ENCODE data around the gene ST3GAL6. TPM values are rescaled to one million over a fixed set of nuclear protein-coding genes. Genes with fewer than 3 reads are reported as not detected.

The ST3GAL6 gene
- total and polyA plus RNA-seq, 2 of the 13 experiments (the other 11 are each of a cell fraction or from before 2014, with no cell fraction given) = 17.5 to 23.2 TPM

DNA sequence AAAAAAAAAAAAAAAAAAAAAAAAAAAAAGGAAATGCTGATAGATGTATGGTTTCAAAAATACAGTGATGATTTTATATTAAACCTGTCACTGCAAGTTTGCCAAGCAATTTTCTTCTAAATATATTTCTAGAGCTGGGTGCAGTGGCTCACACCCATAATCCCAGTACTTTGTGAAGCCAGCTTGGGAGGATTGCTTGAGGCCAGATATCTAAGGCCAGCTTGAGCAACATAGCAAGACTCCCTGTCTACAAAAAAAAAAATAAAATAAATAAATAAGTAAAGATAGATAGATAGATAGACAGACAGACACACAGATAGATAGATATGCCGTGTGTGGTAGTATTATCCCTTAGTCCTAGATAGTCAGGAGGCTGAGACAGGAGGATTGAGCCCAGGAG, 41.4 kb upstream of the ST3GAL6 start:
- TF ChIP-seq ATF3 (CRISPR knock-in tag; IDR thresholded peaks at IDR 0.05) = no peak
- TF ChIP-seq TCF12 (IDR thresholded peaks at IDR 0.05) = no peak
- TF ChIP-seq TCF12 (CRISPR knock-in tag; IDR thresholded peaks at IDR 0.05) = no peak
- TF ChIP-seq MNT (IDR thresholded peaks at IDR 0.05) = no peak
- TF ChIP-seq, protein P1, sequence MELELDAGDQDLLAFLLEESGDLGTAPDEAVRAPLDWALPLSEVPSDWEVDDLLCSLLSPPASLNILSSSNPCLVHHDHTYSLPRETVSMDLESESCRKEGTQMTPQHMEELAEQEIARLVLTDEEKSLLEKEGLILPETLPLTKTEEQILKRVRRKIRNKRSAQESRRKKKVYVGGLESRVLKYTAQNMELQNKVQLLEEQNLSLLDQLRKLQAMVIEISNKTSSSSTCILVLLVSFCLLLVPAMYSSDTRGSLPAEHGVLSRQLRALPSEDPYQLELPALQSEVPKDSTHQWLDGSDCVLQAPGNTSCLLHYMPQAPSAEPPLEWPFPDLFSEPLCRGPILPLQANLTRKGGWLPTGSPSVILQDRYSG (CRISPR knock-in tag; IDR thresholded peaks at IDR 0.05) = no peak
- no peak for TF ChIP-seq RBM39 (IDR thresholded peaks at IDR 0.05; ENCODE audit: low read depth, low read length, poor library complexity, severe bottlenecking)
- no peak for TF ChIP-seq ZSCAN25 (CRISPR knock-in tag; IDR thresholded peaks at IDR 0.05)
- TF ChIP-seq ZNF557 (CRISPR knock-in tag; IDR thresholded peaks at IDR 0.05) = no peak
- TF ChIP-seq MLX (CRISPR knock-in tag; IDR thresholded peaks at IDR 0.05) = no peak
- ATAC-seq (no peak), DNase-seq (ENCODE audit: low spot score) (no peak), FAIRE-seq (no peak)
- Histone ChIP-seq H3K9ac (ENCODE audit: insufficient read depth, low read depth, low read length) (no peak overlapping the region), H3K36me3 (replicated peaks in 1 of 2; ENCODE audit: control insufficient read depth in 1 of 2, insufficient read depth in 2 of 2, low read length in 2 of 2) (no peaks in the 10 kb centered on the region), H3K4me3 (replicated peaks in 1 of 3; ENCODE audit: insufficient read depth in 1 of 3, low read depth in 2 of 3, low read length in 3 of 3) (no peak overlapping the region), H3K4me1 (ENCODE audit: insufficient read depth, low read length) (no peaks in the 10 kb centered on the region), H3K4me2 (ENCODE audit: low read depth, low read length) (no peak overlapping the region), H3K79me2 (ENCODE audit: insufficient read depth, low read length) (no peaks in the 10 kb centered on the region), H4K20me1 (ENCODE audit: insufficient read depth, low read length) (no peaks in the 10 kb centered on the region), H3K27ac (ENCODE audit: extremely low read length, insufficient read depth, low read length) (no peak overlapping the region), H2AFZ (ENCODE audit: low read length) (no peak overlapping the region), H3K27me3 (ENCODE audit: control insufficient read depth in 1 of 2, insufficient read depth in 2 of 2, low read length in 2 of 2) (no peaks in the 10 kb centered on the region), H3K9me3 (ENCODE audit: low read length) (no peaks in the 10 kb centered on the region)
- in situ Hi-C loops (cut with HindIII; ENCODE audit: extremely low pct_ligation_motif_present, low pct_unique_long_range_greater_than_20kb) (no loop called here), intact Hi-C loops (cut with micrococcal nuclease; ENCODE audit: unreplicated experiment) (no loop called here)
- ChIA-PET POLR2A (no interaction called here), CTCF (ENCODE audit: low intra/inter-chr PET ratio, low total read pairs) (no interaction called here)
- WGBS (ENCODE audit: low lambda C conversion rate) = 54% methylated on average over 1 of the region's 1 CpG
- BruUV-seq (replicated peaks) = no TSS peak
